GM18873 (cell line): ENCODE data around the gene HIRIP3.
"Not testable (repeated sequence)": the region's sequence is repeated elsewhere in the genome, so short reads cannot be mapped to it uniquely, and the experiment has no call there.

Experiments
- ATAC-seq: cut with Tn5 transposase; IDR thresholded peaks from one replicate; pipeline ENCODE4 v1.9.1; 2021; ENCODE audit warnings: mild to moderate bottlenecking, moderate library complexity, moderate number of reproducible peaks; ENCODE audit not compliant: unreplicated experiment, low FRiP score

The HIRIP3 gene

GRCh38 chr16:29995324-29995910, at the start of gene HIRIP3:
TSS of gene HIRIP3 (minus strand) at chr16:29995617. CDS start at chr16:29995605, 12 bp downstream.
- ATAC-seq = peak; percentile 38

GRCh38 chr16:30041841-30042240, 46.4 kb upstream of the HIRIP3 start:
- no peak for ATAC-seq

GRCh38 chr16:30040690-30041089, 45.3 kb upstream of the HIRIP3 start:
- ATAC-seq = not testable (repeated sequence)

GRCh38 chr16:30040221-30040620, 44.8 kb upstream of the HIRIP3 start:
- no peak for ATAC-seq

GRCh38 chr16:30033270-30033669, 37.9 kb upstream of the HIRIP3 start:
- ATAC-seq = no peak

GRCh38 chr16:30032083-30032819, 36.8 kb upstream of the HIRIP3 start:
- no peak for ATAC-seq

- ATAC-seq = no peak
Observed at GRCh38 chr16:30031477-30031918, 36.1 kb upstream of the HIRIP3 start.

GRCh38 chr16:30030841-30031413, 35.5 kb upstream of the HIRIP3 start, which contains the start of gene TLCD3B:
TSS of gene TLCD3B (minus strand) at chr16:30031271. CDS start at chr16:30030527, 744 bp downstream.
- ATAC-seq = no peak

GRCh38 chr16:30030011-30030685, 34.7 kb upstream of the HIRIP3 start:
- no peak for ATAC-seq

GRCh38 chr16:30028438-30029076, 33.1 kb upstream of the HIRIP3 start:
- ATAC-seq = no peak

- ATAC-seq = no peak
Observed at GRCh38 chr16:30027588-30028437, 32.4 kb upstream of the HIRIP3 start.

- ATAC-seq = no peak
Observed at GRCh38 chr16:30026449-30026848, 31.0 kb upstream of the HIRIP3 start.

GRCh38 chr16:30025574-30025973, 30.2 kb upstream of the HIRIP3 start:
- ATAC-seq = no peak

GRCh38 chr16:30025156-30025555, 29.7 kb upstream of the HIRIP3 start:
- ATAC-seq = no peak

- ATAC-seq = no peak
Observed at GRCh38 chr16:30024451-30024850, 29.0 kb upstream of the HIRIP3 start.

GRCh38 chr16:30023586-30023985, 28.2 kb upstream of the HIRIP3 start:
- ATAC-seq = no peak

GRCh38 chr16:30022887-30023286, 27.5 kb upstream of the HIRIP3 start, which contains the start of gene C16orf92:
TSS of gene C16orf92 (plus strand) at chr16:30023198. CDS start at chr16:30023341, 143 bp downstream.
- no peak for ATAC-seq

- no peak for ATAC-seq
Observed at GRCh38 chr16:30018731-30019158, 23.3 kb upstream of the HIRIP3 start.

- ATAC-seq = not testable (repeated sequence)
Observed at GRCh38 chr16:30017937-30018336, 22.5 kb upstream of the HIRIP3 start.
